ENCODE data around the gene H6PD.

The H6PD gene

GRCh38 chr1:9234223-9235095, at the start of gene H6PD:
TSS of gene H6PD (plus strand) at chr1:9234774. CDS start at chr1:9244935, 10,161 bp downstream.
- Histone ChIP-seq H3K4me3 (ENCODE audit: low read depth, low read length) (peak within 1 kb of the TSS; percentile 67), H3K4me1 (ENCODE audit: control insufficient read depth, insufficient read depth, low read length) (peaks cover 4% of the 10 kb centered on the region; the same call in 1 of the 2 replicates), H3K36me3 (ENCODE audit: control insufficient read depth in 2 of 2, insufficient read depth in 1 of 2, low read length in 2 of 2) (peaks cover 0 to 5% of the 10 kb centered on the region in 2 experiments; a peak in 1 of 3 replicates), H3K27ac (ENCODE audit: extremely low read depth, low read depth, low read length) (peak within 1 kb of the TSS; percentile 91), H3K9me3 (ENCODE audit: control insufficient read depth, insufficient read depth, low read depth, low read length) (no peaks in the 10 kb centered on the region)
- POLR2A ChIA-PET = interaction anchor here (0.6 to 1.5 kb wide), 6 partner anchors 14 to 154 kb away, joined by 3 to 10 read pairs (median 4); no protein-coding TSS in a partner anchor
- CTCF ChIA-PET = interaction anchor here (0.5 to 3.3 kb wide), 15 partner anchors 11 to 310 kb away, joined by 3 to 14 read pairs (median 3); no protein-coding TSS in a partner anchor
- no peak for TF ChIP-seq ZBTB10 (tag by site-specific recombination; IDR thresholded peaks at IDR 0.05)
- 0 out of 2 replicates have a peak, but pooled peaks have one; percentile 59 for TF ChIP-seq HOXC10 (CRISPR knock-in tag; IDR thresholded peaks at IDR 0.05)
- peak; percentile 35; the same call in 1 of the 2 replicates for TF ChIP-seq ZBTB20 (tag by site-specific recombination; IDR thresholded peaks at IDR 0.05)
- TF ChIP-seq YY1 (tag by site-specific recombination; IDR thresholded peaks at IDR 0.05) = 0 out of 2 replicates have a peak, but pooled peaks have one; percentile 19
- peak; percentile 67 for TF ChIP-seq SP7 (tag by site-specific recombination; IDR thresholded peaks at IDR 0.05)
- TF ChIP-seq, protein P1, sequence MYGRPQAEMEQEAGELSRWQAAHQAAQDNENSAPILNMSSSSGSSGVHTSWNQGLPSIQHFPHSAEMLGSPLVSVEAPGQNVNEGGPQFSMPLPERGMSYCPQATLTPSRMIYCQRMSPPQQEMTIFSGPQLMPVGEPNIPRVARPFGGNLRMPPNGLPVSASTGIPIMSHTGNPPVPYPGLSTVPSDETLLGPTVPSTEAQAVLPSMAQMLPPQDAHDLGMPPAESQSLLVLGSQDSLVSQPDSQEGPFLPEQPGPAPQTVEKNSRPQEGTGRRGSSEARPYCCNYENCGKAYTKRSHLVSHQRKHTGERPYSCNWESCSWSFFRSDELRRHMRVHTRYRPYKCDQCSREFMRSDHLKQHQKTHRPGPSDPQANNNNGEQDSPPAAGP (tag by site-specific recombination; IDR thresholded peaks at IDR 0.05) = peak; percentile 73
- TF ChIP-seq PBX3 (CRISPR knock-in tag; IDR thresholded peaks at IDR 0.05) = 0 out of 2 replicates have a peak, but pooled peaks have one; percentile 44
- TF ChIP-seq ZFP69B (tag by site-specific recombination; IDR thresholded peaks at IDR 0.05) = peak; percentile 46; the same call in 1 of the 2 replicates
- TF ChIP-seq ZBTB17 (tag by site-specific recombination; IDR thresholded peaks at IDR 0.05) = peak; percentile 49; the same call in 1 of the 2 replicates
- 0 out of 2 replicates have a peak, but pooled peaks have one; percentile 28 for TF ChIP-seq ZNF2 (tag by site-specific recombination; IDR thresholded peaks at IDR 0.05)
- TF ChIP-seq ZSCAN23 (tag by site-specific recombination; IDR thresholded peaks at IDR 0.05) = no peak
- peak; percentile 70; the same call in 1 of the 2 replicates for TF ChIP-seq ZNF423 (tag by site-specific recombination; IDR thresholded peaks at IDR 0.05)
- peak; percentile 75; the same call in 1 of the 2 replicates for TF ChIP-seq ZSCAN30 (tag by site-specific recombination; IDR thresholded peaks at IDR 0.05)
- TF ChIP-seq ZNF639 (tag by site-specific recombination; IDR thresholded peaks at IDR 0.05) = 0 out of 2 replicates have a peak, but pooled peaks have one; percentile 32
- peak; percentile 45; the same call in 1 of the 2 replicates for TF ChIP-seq KLF9 (tag by site-specific recombination; IDR thresholded peaks at IDR 0.05; ENCODE audit: low read depth)
- TF ChIP-seq BCL11B (tag by site-specific recombination; IDR thresholded peaks at IDR 0.05; ENCODE audit: low read depth) = peak; percentile 40; the same call in 1 of the 2 replicates
- TF ChIP-seq ZBTB21 (tag by site-specific recombination; IDR thresholded peaks at IDR 0.05) = no peak
- peak; percentile 61; the same call in 1 of the 2 replicates for TF ChIP-seq ZNF76 (tag by site-specific recombination; IDR thresholded peaks at IDR 0.05; ENCODE audit: borderline replicate concordance, low read depth)
- TF ChIP-seq ZNF580 (tag by site-specific recombination; IDR thresholded peaks at IDR 0.05) = peak; percentile 80
- no peak for TF ChIP-seq ZNF202 (tag by site-specific recombination; IDR thresholded peaks at IDR 0.05; ENCODE audit: borderline replicate concordance)
- 0 out of 2 replicates have a peak, but pooled peaks have one; percentile 9 for TF ChIP-seq ZNF677 (tag by site-specific recombination; IDR thresholded peaks at IDR 0.05)
- TF ChIP-seq ZSCAN16 (tag by site-specific recombination; IDR thresholded peaks at IDR 0.05) = peak; percentile 33; the same call in 1 of the 2 replicates
- peak; percentile 75; the same call in 1 of the 2 replicates for TF ChIP-seq ZNF391 (tag by site-specific recombination; IDR thresholded peaks at IDR 0.05; ENCODE audit: borderline replicate concordance, low read depth)
- 0 out of 2 replicates have a peak, but pooled peaks have one; percentile 35 for TF ChIP-seq ZNF600 (tag by site-specific recombination; IDR thresholded peaks at IDR 0.05)
- no peak for TF ChIP-seq ZNF433 (tag by site-specific recombination; IDR thresholded peaks at IDR 0.05; ENCODE audit: low read depth)
